RWPE2 (cell line): ENCODE results near the gene KRT1.

ENCODE experiments used
- ATAC-seq: fragments of 200-7000 bp; cut with Tn5 transposase; 3 replicates; pipeline ENCODE4 v1.9.1; 2021; ENCODE audit warnings: low read depth
- DNase-seq: peaks from one replicate; pipeline ENCODE4 v3.0.0-alpha.2; 2020; ENCODE audit warnings: low spot score
- H3K27ac ChIP-seq: fragments of 450-650 bp; 2 replicates; pipeline ENCODE4 v1.5.1; 2017; ENCODE audit warnings: mild to moderate bottlenecking; ENCODE audit not compliant: poor library complexity, severe bottlenecking
- H3K27me3 ChIP-seq: fragments of 250-450 bp; sonication (Bioruptor Pico); 2 replicates; pipeline ENCODE4 v1.5.1; 2021; ENCODE audit warnings: mild to moderate bottlenecking, moderate library complexity; ENCODE audit not compliant: insufficient read depth, poor library complexity, severe bottlenecking
- H3K36me3 ChIP-seq: fragments of 250-450 bp; sonication (Bioruptor Pico); 2 replicates; pipeline ENCODE4 v1.5.1; 2020; ENCODE audit warnings: low read depth, mild to moderate bottlenecking, moderate library complexity
- H3K4me1 ChIP-seq: fragments of 250-450 bp; sonication (Bioruptor Pico); 2 replicates; pipeline ENCODE4 v1.5.1; 2021; ENCODE audit warnings: mild to moderate bottlenecking, moderate library complexity; ENCODE audit not compliant: insufficient read depth, poor library complexity, severe bottlenecking
- H3K4me3 ChIP-seq: fragments of 250-450 bp; sonication (Bioruptor Pico); 2 replicates; pipeline ENCODE4 v1.5.1; 2021; ENCODE audit warnings: mild to moderate bottlenecking, moderate library complexity; ENCODE audit not compliant: severe bottlenecking
- H3K9me3 ChIP-seq: fragments of 250-450 bp; sonication (Bioruptor Pico); 2 replicates; pipeline ENCODE4 v1.5.1; 2021; ENCODE audit warnings: mild to moderate bottlenecking, moderate library complexity; ENCODE audit not compliant: severe bottlenecking
- TF ChIP-seq, protein P1 (sequence below): fragments of 450-650 bp; IDR thresholded peaks from one replicate; pipeline ENCODE4 v1.5.1; 2017; ENCODE audit warnings: mild to moderate bottlenecking, moderate library complexity; ENCODE audit not compliant: poor library complexity, severe bottlenecking

KRT1 gene

GRCh38 chr12:52684431-52684830, 4.2 kb upstream of the KRT1 start:
- H3K27ac ChIP-seq = no peak overlapping the region
- peaks cover 7% of the 10 kb centered on the region for H3K4me1 ChIP-seq
- ATAC-seq = no peak
- H3K9me3 ChIP-seq = no peaks in the 10 kb centered on the region
- H3K27me3 ChIP-seq = no peaks in the 10 kb centered on the region
- H3K4me3 ChIP-seq = no peak overlapping the region
- no peak for DNase-seq
- H3K36me3 ChIP-seq = no peaks in the 10 kb centered on the region
- TF ChIP-seq, protein P1, sequence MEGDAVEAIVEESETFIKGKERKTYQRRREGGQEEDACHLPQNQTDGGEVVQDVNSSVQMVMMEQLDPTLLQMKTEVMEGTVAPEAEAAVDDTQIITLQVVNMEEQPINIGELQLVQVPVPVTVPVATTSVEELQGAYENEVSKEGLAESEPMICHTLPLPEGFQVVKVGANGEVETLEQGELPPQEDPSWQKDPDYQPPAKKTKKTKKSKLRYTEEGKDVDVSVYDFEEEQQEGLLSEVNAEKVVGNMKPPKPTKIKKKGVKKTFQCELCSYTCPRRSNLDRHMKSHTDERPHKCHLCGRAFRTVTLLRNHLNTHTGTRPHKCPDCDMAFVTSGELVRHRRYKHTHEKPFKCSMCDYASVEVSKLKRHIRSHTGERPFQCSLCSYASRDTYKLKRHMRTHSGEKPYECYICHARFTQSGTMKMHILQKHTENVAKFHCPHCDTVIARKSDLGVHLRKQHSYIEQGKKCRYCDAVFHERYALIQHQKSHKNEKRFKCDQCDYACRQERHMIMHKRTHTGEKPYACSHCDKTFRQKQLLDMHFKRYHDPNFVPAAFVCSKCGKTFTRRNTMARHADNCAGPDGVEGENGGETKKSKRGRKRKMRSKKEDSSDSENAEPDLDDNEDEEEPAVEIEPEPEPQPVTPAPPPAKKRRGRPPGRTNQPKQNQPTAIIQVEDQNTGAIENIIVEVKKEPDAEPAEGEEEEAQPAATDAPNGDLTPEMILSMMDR = no peak

DNA sequence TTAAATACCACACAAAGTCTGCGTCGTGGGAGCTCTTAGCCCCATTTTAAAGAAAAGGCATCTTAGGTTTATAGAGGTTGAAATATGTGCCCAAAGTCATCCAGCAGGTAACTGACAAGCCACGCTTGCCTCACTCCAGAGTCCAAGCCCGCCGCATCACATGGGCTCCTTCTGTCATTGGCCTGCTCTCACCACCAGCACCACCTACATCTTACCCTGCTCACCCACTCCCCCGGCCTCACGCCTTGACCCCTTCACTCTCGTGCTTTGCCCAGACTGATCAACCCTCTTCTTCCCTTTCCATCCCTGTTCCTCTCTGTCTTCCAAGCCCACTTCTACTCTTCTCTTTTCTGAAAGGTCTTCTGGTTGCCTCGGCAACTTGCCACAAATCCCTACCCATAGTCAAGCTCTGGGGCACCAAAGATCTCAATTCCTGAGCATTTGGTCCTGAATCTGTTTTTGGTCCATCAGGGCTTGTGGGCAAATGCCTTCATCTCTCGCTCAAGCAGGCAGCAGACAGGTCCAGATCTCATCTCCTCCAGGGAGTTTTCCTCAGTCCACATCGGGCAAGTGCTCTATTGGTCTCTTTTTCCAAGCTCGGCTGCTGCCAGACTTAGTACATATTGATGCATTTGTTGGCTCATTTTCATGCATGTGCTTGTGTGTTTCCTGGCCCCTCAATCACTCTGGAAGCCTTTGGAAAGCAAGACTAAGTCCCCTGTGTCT, 3.5 kb upstream of the KRT1 start:
- Histone ChIP-seq H3K27ac (no peak overlapping the region), H3K9me3 (no peaks in the 10 kb centered on the region), H3K4me1 (peaks cover 7% of the 10 kb centered on the region), H3K27me3 (no peaks in the 10 kb centered on the region), H3K4me3 (no peak overlapping the region), H3K36me3 (no peaks in the 10 kb centered on the region)
- DNase-seq (no peak), ATAC-seq (no peak)
- TF ChIP-seq, protein P1 = no peak

GRCh38 chr12:52682938-52683574, 2.8 kb upstream of the KRT1 start:
- DNase-seq = no peak
- H3K4me3 ChIP-seq = no peak overlapping the region
- H3K27ac ChIP-seq = no peak overlapping the region
- no peaks in the 10 kb centered on the region for H3K9me3 ChIP-seq
- H3K4me1 ChIP-seq = peaks cover 6% of the 10 kb centered on the region
- no peak for ATAC-seq
- TF ChIP-seq, protein P1 = no peak
- no peaks in the 10 kb centered on the region for H3K27me3 ChIP-seq
- H3K36me3 ChIP-seq = no peaks in the 10 kb centered on the region

- DNase-seq (no peak), ATAC-seq (no peak)
- H3K27ac ChIP-seq = no peak overlapping the region
- no peak overlapping the region for H3K4me3 ChIP-seq
- no peaks in the 10 kb centered on the region for H3K27me3 ChIP-seq
- no peaks in the 10 kb centered on the region for H3K4me1 ChIP-seq
- TF ChIP-seq, protein P1 = no peak
- no peaks in the 10 kb centered on the region for H3K9me3 ChIP-seq
- no peaks in the 10 kb centered on the region for H3K36me3 ChIP-seq
These were observed 2.1 kb upstream of the KRT1 start for GRCh38 chr12:52682381-52682660.
